Measurements from ENCODE around the gene CLEC16A. TPM values are rescaled to one million over a fixed set of nuclear protein-coding genes. Genes with fewer than 3 reads are reported as not detected.

CLEC16A gene
- total and polyA plus RNA-seq, 9 of the 15 experiments (the other 6 are each of a cell fraction or from before 2014, with no cell fraction given) = 1.00 to 22.3 (median 10.0) TPM

DNA sequence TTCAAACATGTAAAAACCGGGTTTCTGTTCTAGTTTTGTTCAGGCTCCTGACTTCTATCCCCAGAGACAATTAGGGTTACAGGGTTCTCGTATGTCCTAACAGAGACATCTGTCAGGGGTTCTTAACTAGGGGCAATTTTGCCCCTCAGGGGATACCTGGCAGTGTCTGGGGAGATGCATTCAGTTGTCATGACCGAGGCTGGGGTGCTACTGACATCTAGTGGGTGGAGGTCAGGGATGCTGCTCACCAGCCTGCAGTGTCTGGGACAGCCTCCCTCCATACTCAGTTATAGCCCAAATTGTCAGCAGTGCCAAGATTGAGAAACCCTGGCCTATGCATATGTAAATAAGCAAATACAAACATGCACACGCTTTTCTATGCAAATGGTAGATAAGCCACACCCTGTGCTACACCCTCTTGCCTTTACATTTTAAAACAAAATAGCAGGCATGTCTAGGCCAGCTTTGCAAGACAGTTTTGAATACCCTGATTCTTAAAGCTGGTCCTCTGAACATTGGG is 37.4 kb downstream of the CLEC16A start (continued):
- TF ChIP-seq, protein P1, sequence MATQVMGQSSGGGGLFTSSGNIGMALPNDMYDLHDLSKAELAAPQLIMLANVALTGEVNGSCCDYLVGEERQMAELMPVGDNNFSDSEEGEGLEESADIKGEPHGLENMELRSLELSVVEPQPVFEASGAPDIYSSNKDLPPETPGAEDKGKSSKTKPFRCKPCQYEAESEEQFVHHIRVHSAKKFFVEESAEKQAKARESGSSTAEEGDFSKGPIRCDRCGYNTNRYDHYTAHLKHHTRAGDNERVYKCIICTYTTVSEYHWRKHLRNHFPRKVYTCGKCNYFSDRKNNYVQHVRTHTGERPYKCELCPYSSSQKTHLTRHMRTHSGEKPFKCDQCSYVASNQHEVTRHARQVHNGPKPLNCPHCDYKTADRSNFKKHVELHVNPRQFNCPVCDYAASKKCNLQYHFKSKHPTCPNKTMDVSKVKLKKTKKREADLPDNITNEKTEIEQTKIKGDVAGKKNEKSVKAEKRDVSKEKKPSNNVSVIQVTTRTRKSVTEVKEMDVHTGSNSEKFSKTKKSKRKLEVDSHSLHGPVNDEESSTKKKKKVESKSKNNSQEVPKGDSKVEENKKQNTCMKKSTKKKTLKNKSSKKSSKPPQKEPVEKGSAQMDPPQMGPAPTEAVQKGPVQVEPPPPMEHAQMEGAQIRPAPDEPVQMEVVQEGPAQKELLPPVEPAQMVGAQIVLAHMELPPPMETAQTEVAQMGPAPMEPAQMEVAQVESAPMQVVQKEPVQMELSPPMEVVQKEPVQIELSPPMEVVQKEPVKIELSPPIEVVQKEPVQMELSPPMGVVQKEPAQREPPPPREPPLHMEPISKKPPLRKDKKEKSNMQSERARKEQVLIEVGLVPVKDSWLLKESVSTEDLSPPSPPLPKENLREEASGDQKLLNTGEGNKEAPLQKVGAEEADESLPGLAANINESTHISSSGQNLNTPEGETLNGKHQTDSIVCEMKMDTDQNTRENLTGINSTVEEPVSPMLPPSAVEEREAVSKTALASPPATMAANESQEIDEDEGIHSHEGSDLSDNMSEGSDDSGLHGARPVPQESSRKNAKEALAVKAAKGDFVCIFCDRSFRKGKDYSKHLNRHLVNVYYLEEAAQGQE (IDR thresholded peaks at IDR 0.05; ENCODE audit: borderline replicate concordance) = peak; percentile 42; the same call in 1 of the 2 replicates
- TF ChIP-seq, protein P1 (CRISPR knock-in tag; IDR thresholded peaks at IDR 0.05; ENCODE audit: low read depth) = no peak
- TF ChIP-seq, protein P2, sequence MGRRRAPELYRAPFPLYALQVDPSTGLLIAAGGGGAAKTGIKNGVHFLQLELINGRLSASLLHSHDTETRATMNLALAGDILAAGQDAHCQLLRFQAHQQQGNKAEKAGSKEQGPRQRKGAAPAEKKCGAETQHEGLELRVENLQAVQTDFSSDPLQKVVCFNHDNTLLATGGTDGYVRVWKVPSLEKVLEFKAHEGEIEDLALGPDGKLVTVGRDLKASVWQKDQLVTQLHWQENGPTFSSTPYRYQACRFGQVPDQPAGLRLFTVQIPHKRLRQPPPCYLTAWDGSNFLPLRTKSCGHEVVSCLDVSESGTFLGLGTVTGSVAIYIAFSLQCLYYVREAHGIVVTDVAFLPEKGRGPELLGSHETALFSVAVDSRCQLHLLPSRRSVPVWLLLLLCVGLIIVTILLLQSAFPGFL (CRISPR knock-in tag; IDR thresholded peaks at IDR 0.05) = no peak
- TF ChIP-seq EP300 (IDR thresholded peaks at IDR 0.05; ENCODE audit: low read length) (no peak), TEAD1 (CRISPR knock-in tag; IDR thresholded peaks at IDR 0.05) (no peak), CEBPB (tag; IDR thresholded peaks at IDR 0.05) (0 out of 2 replicates have a peak, but pooled peaks have one; percentile 21), CXXC5 (CRISPR knock-in tag; IDR thresholded peaks at IDR 0.05) (no peak), TAF7 (tag; IDR thresholded peaks at IDR 0.05) (no peak), LARP7 (IDR thresholded peaks at IDR 0.05) (no peak), DACH1 (IDR thresholded peaks at IDR 0.05; ENCODE audit: partially characterized antibody) (no peak), NCOA1 (IDR thresholded peaks at IDR 0.05; ENCODE audit: low read depth) (no peak), CHCHD3 (CRISPR knock-in tag; IDR thresholded peaks at IDR 0.05) (no peak), ZNF41 (CRISPR knock-in tag; conservative IDR thresholded peaks at IDR 0.05) (no peak), SMC3 (conservative IDR thresholded peaks at IDR 0.05; ENCODE audit: insufficient read depth, low read depth, low read length) (0 out of 2 replicates have a peak, but pooled peaks have one; percentile 19)
- TF ChIP-seq, protein P3, sequence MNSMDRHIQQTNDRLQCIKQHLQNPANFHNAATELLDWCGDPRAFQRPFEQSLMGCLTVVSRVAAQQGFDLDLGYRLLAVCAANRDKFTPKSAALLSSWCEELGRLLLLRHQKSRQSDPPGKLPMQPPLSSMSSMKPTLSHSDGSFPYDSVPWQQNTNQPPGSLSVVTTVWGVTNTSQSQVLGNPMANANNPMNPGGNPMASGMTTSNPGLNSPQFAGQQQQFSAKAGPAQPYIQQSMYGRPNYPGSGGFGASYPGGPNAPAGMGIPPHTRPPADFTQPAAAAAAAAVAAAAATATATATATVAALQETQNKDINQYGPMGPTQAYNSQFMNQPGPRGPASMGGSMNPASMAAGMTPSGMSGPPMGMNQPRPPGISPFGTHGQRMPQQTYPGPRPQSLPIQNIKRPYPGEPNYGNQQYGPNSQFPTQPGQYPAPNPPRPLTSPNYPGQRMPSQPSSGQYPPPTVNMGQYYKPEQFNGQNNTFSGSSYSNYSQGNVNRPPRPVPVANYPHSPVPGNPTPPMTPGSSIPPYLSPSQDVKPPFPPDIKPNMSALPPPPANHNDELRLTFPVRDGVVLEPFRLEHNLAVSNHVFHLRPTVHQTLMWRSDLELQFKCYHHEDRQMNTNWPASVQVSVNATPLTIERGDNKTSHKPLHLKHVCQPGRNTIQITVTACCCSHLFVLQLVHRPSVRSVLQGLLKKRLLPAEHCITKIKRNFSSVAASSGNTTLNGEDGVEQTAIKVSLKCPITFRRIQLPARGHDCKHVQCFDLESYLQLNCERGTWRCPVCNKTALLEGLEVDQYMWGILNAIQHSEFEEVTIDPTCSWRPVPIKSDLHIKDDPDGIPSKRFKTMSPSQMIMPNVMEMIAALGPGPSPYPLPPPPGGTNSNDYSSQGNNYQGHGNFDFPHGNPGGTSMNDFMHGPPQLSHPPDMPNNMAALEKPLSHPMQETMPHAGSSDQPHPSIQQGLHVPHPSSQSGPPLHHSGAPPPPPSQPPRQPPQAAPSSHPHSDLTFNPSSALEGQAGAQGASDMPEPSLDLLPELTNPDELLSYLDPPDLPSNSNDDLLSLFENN (IDR thresholded peaks at IDR 0.05; ENCODE audit: low read depth in 2 of 2, low read length in 2 of 2) = no peak

Measured in K562 (cell line).